Right lobe of liver (tissue), 4 donors: ENCODE measurements around the gene TMPRSS11E.

Experiments
- POLR2A ChIP-seq: fragments of 450-650 bp; IDR thresholded peaks from one replicate; pipeline ENCODE4 v1.6.1; 2017; ENCODE audit warnings: antibody characterized with exemption, mild to moderate bottlenecking
- TF ChIP-seq, protein P1 (sequence below), 4 donors: fragments of 200-600 bp in 3 of 4; fragments of 450-650 bp in 1 of 4; IDR thresholded peaks; one replicate each; pipeline versions ENCODE4 v1.5.1 to v1.8.0; 2016 to 2022; ENCODE audit warnings: antibody characterized with exemption in 4 of 4, mild to moderate bottlenecking in 2 of 4
- donor health status: DM: no; HTN: no; CAD: no.
- donor health status: DM: no; HTN: no; CAD: no.
- donor health status: DM: no; HTN: yes; CAD: no.

DNA sequence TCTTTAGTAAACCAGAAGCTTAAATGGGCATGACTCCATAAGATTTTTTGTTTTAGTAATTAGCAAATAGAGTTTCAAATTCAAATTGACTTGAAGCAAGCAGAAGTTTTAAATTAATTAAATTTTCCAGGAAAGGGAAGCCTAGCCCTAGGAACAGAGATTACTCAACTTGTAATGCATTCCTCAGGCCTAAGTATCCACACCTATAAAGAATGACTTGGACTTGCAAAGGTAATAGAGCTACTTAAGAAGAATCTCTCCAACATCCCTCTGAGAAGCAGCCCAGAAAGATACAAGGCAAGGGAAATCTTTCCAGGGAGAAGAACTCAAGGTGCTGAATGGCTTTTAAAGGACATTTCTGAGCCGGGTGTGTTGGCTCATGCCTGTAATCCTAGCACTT is 16.9 kb upstream of the TMPRSS11E start:
- no peak for TF ChIP-seq POLR2A
- TF ChIP-seq, protein P1, sequence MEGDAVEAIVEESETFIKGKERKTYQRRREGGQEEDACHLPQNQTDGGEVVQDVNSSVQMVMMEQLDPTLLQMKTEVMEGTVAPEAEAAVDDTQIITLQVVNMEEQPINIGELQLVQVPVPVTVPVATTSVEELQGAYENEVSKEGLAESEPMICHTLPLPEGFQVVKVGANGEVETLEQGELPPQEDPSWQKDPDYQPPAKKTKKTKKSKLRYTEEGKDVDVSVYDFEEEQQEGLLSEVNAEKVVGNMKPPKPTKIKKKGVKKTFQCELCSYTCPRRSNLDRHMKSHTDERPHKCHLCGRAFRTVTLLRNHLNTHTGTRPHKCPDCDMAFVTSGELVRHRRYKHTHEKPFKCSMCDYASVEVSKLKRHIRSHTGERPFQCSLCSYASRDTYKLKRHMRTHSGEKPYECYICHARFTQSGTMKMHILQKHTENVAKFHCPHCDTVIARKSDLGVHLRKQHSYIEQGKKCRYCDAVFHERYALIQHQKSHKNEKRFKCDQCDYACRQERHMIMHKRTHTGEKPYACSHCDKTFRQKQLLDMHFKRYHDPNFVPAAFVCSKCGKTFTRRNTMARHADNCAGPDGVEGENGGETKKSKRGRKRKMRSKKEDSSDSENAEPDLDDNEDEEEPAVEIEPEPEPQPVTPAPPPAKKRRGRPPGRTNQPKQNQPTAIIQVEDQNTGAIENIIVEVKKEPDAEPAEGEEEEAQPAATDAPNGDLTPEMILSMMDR (IDR thresholded peaks at IDR 0.05), result no peak
